T-helper 2 cell treated with Interferon-gamma antibody and Interleukin-4, amounts not matched to agents 5 μg/mL and 100 μg/mL, for 36 hours (primary cell): ENCODE data around the gene ZC3H4.

Experiments used
- DNase-seq: peaks from one replicate; pipeline ENCODE4 v3.0.0; 2021; ENCODE audit warnings: low spot score
- H3K27ac Mint-ChIP-seq: one replicate; pipeline ENCODE4 v1.8.0; 2021; ENCODE audit warnings: mild to moderate bottlenecking, mixed read lengths
- H3K27me3 Mint-ChIP-seq: one replicate; pipeline ENCODE4 v1.8.0; 2021; ENCODE audit warnings: low read depth, mixed read lengths
- H3K36me3 Mint-ChIP-seq: one replicate; pipeline ENCODE4 v1.8.0; 2021; ENCODE audit warnings: low read depth, mixed read lengths
- H3K4me1 Mint-ChIP-seq: one replicate; pipeline ENCODE4 v1.8.0; 2021; ENCODE audit warnings: low read depth, mixed read lengths
- H3K4me3 Mint-ChIP-seq: one replicate; pipeline ENCODE4 v1.8.0; 2022; ENCODE audit warnings: mild to moderate bottlenecking, moderate library complexity, mixed read lengths
- H3K9me3 Mint-ChIP-seq: one replicate; pipeline ENCODE4 v1.8.0; 2021; ENCODE audit warnings: mixed read lengths

The ZC3H4 gene

DNA sequence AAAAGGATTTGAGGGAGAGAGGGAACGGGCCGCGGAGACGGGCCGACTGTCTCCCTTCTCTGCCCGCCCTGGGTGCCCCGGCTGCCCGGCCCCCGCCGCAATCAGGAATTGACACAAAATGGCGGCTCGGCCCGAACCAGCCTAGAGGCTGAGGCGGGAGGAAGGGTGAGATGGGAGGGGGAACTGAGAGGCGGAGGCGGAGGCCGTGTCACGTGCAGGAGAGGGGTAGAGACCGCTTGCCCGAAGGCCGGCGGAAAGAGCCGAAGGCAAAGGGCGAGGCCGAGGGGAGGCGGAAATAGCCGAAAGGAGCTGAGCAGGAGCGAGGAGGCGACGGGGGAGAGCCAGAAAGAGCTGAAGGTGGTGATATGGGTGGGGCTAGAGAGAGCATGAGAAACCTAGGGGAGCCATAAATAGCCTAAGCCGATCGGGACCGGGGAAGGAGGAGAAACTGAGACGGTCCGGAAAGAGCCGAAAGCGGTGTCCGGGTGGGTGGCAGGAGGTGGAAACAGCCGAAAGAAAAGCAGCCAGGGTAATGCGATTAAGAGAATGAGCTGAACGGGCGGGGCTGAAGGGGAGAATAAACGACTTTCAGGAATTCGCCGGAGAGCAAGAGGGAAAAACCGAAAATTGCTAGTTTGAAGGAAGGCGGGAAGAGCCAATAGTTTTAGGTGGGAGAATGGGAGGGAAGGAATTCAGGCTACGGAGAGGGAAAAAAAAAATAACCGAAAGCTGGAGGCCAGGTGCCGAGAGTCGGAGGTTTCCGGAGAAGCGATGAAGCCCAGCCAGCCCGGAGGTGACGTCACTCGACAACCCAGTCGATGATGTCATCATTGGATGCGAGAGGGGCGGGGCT, at the start of gene ZC3H4:
ZC3H4 (minus strand) TSS at position 780 of the 853 bp plus-strand sequence. CDS start 1,192 bp downstream, outside the sequence.
- H3K27me3 Mint-ChIP-seq = no peaks in the 10 kb centered on the region
- H3K4me1 Mint-ChIP-seq = peaks cover 25% of the 10 kb centered on the region
- H3K36me3 Mint-ChIP-seq = peaks cover 37% of the 10 kb centered on the region
- H3K4me3 Mint-ChIP-seq = peak within 1 kb of the TSS; percentile 95
- peak within 1 kb of the TSS; percentile 100 for H3K27ac Mint-ChIP-seq
- peak; percentile 99 for DNase-seq
- no peaks in the 10 kb centered on the region for H3K9me3 Mint-ChIP-seq

DNA sequence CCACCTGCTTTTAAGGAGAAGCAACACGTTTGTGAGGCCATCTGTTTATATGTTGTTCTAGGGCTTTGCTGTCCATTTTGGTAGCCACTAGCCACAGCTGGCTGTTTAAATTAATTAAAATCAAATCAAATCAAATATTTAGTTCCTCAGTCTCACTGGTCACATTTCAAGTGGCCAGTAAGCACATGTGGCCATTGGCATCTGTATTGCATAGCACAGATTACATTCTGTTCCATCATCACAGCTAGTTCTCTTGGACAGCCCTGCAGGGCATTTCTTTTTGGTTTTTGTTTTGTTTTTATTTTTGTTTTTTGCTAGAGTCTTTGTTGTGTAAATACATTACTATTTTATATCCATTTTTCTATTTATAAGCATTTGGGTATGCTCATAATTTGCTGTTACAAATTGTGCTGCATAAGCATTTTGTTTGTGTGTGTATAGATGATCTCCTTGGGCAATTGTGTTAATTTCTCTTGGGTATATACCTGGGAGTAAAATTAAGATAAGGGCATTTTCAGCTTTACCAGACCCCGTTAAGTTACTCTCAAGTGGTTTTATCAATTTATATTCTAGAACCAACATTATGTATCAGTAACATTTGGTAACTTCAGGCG, 48.4 kb upstream of the ZC3H4 start:
- peaks cover 29% of the 10 kb centered on the region for H3K4me1 Mint-ChIP-seq
- peaks cover 37% of the 10 kb centered on the region for H3K36me3 Mint-ChIP-seq
- H3K4me3 Mint-ChIP-seq = no peak overlapping the region
- H3K27ac Mint-ChIP-seq = no peak overlapping the region
- DNase-seq = no peak
- no peaks in the 10 kb centered on the region for H3K9me3 Mint-ChIP-seq
- no peaks in the 10 kb centered on the region for H3K27me3 Mint-ChIP-seq

DNA sequence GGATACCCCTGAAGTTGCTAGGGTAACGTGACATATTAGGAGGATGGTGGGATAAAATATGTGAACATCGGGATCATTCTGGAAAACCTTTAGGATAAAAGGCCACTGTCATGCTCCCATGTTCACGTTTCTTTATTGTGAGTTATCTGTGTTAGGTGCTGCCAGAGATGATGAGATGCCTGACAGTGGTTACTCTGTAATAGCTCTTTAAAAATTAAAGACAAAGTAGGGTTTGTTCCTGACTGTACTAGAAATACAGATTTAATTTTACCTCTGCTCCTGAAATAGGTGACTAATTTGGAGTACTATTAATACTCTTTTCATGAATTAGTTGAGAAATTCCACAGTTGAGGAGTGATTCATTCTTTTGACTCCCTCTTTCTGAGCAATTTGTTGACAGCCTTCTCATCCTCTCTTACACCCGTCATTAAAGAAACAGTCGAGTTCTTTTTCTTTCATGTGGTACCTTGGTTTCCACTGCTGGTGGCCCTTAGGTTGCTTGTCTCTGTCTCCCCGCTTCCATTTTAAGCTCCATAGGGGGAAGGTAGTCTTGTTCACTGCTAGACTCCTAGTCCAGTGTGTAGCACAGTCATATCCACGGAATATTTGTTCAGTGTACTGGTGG, 45.4 kb upstream of the ZC3H4 start:
- peak overlapping the region; percentile 88 for H3K27ac Mint-ChIP-seq
- no peaks in the 10 kb centered on the region for H3K27me3 Mint-ChIP-seq
- H3K9me3 Mint-ChIP-seq = no peaks in the 10 kb centered on the region
- peak; percentile 47 for DNase-seq
- peaks cover 44% of the 10 kb centered on the region for H3K36me3 Mint-ChIP-seq
- H3K4me1 Mint-ChIP-seq = peaks cover 38% of the 10 kb centered on the region
- H3K4me3 Mint-ChIP-seq = peak overlapping the region; percentile 78

DNA sequence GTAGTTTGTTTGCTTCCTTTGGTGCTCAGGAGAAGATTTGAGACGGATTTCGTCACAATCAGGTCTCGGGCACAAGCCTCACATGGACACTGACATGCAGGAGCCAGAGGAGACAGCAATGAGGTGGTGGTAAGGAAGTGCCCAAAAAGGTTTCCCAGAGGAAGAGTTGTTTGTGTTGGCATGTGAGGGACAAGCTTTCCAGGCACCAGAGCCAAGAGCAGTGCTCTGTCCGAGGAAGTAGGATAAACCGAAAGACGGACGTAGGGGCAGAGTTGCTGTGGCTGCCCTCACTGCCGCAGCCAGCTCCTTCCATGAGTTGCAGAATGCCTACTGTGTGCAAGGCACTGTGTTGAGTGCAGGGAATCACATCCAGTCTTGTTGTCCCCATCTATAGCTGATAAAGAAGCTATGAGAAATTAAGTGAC, 44.8 kb upstream of the ZC3H4 start:
- H3K36me3 Mint-ChIP-seq = peaks cover 44% of the 10 kb centered on the region
- peaks cover 38% of the 10 kb centered on the region for H3K4me1 Mint-ChIP-seq
- H3K9me3 Mint-ChIP-seq = no peaks in the 10 kb centered on the region

DNA sequence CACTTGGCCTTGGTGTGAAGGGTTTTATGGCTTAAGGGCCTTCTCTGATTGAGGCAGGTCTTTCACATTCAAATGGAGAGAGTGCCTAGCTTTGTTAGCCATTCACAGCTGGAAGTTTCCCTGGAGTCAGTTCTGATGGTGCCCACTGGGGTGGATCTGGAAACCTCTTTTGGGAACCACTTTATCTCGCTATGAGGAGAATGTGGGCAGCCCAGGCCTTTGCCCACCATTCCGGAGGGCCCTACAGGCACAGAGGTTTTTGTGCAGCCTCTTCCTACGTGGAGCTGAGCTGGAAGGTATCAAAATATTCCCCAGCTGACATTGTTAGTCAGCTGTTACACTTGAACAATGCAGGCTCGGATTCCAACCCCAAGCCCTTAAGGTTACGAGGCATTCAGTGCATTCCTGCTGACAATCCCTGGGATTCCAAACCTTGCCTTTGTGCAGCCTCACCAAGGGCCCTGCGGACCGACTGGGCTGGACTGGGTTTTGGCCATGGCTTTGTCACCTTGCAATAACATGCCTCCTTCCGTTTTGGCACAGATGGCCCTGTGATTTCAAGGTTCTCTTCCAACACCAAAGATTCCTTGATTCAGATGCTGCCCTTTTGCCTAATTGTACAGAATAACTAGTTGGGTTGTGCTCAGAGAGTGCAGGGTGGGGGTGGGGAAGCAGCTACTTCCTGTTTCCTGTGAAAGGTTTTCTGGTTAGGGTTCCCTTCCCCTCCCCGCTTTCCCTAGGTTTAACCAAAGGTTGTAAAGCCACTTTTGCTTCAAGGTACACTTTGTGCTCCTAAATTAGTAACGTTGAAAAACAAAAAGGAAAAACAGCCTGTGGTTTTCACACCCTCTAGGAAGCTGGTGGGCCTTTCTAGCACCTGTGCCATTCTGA, 44.1 kb upstream of the ZC3H4 start:
- H3K9me3 Mint-ChIP-seq = no peaks in the 10 kb centered on the region
- H3K4me1 Mint-ChIP-seq = peaks cover 42% of the 10 kb centered on the region

More for the DNA sequence above, 44.8 kb upstream of the ZC3H4 start:
- peak overlapping the region; percentile 78 for H3K4me3 Mint-ChIP-seq
- H3K27ac Mint-ChIP-seq = peak overlapping the region; percentile 88
- H3K27me3 Mint-ChIP-seq = no peaks in the 10 kb centered on the region
- DNase-seq = no peak

DNA sequence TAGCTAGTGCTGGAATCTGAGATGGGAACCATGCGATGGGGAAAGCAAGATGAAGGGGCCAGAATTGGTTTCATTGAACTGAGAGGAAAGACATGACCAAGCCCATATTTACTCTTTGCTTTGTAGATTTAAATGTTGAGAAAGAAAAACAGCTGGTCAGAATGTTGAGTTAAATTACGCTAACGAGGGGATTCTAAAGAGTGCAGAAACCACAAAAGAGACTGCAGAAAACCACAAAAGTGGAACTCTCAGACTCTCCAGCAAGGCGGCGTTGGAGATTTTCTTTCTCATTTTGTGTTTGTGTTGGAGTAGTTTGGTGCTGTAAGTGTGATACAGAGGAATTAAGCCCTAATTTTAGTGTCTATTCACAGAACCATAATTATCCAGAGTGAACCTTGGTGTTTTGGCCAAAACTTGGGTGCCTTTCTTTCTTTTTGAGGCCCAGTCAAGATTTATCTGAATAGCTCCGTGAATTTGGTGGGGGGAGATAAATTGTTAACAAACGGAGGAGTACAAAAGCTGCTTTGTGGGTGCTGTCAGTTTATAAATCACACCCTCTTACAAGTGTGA, 43.4 kb upstream of the ZC3H4 start:
- H3K27ac Mint-ChIP-seq = peak overlapping the region; percentile 72
- no peaks in the 10 kb centered on the region for H3K27me3 Mint-ChIP-seq
- H3K9me3 Mint-ChIP-seq = no peaks in the 10 kb centered on the region
- H3K4me3 Mint-ChIP-seq = peak overlapping the region; percentile 78
- H3K4me1 Mint-ChIP-seq = peaks cover 44% of the 10 kb centered on the region
- H3K36me3 Mint-ChIP-seq = peaks cover 56% of the 10 kb centered on the region
- peak; percentile 17 for DNase-seq

More for the DNA sequence above, 44.1 kb upstream of the ZC3H4 start:
- peaks cover 51% of the 10 kb centered on the region for H3K36me3 Mint-ChIP-seq
- peak; percentile 14 for DNase-seq
- H3K27me3 Mint-ChIP-seq = no peaks in the 10 kb centered on the region
- peak overlapping the region; percentile 78 for H3K4me3 Mint-ChIP-seq
- H3K27ac Mint-ChIP-seq = peak overlapping the region; percentile 88

DNA sequence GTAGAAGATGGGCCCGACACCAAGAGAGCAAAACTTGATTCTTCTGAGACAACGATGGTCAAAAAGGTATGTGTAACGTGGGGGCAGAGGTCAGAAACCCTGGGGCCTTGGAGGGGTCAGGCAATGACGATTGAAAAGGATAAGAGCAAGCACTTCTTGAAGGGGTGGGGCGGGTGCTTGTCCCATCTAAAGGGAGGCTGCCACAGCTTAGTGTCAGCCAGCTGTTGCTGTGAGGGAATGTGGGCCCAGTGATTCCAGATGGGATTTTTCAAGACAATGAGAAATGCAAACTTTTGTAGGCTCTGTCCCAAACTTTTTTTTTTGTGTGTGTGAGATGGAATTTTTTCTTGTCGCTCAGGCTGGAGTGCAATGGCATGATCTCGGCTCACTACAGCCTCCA, 41.6 kb upstream of the ZC3H4 start:
- H3K27me3 Mint-ChIP-seq = no peaks in the 10 kb centered on the region
- DNase-seq = no peak
- peak overlapping the region; percentile 36 for H3K4me3 Mint-ChIP-seq
- no peaks in the 10 kb centered on the region for H3K9me3 Mint-ChIP-seq
- H3K4me1 Mint-ChIP-seq = peaks cover 45% of the 10 kb centered on the region
- H3K27ac Mint-ChIP-seq = peak overlapping the region; percentile 45
- H3K36me3 Mint-ChIP-seq = peaks cover 68% of the 10 kb centered on the region

DNA sequence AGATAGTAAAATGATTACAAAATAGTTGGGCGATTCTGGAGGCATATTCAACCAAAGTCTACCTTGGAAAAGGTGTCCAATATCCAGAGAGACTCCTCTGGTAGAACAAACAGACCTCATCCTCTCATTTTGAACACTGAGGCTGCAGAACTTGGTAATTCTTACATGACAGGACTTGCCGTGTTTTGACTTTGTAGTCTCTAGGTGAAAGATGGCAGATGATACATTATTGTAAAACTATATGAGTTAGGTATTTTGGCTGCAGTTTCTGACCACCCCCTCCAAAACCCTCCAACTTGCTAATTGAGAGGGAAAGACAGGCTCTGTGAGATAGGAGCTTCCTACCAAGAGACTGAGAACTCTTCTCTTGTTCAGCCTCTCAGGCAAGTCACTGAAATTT, 39.7 kb upstream of the ZC3H4 start:
- DNase-seq = no peak
- H3K4me1 Mint-ChIP-seq = peaks cover 37% of the 10 kb centered on the region
- H3K27me3 Mint-ChIP-seq = no peaks in the 10 kb centered on the region
- no peaks in the 10 kb centered on the region for H3K9me3 Mint-ChIP-seq
- H3K4me3 Mint-ChIP-seq = no peak overlapping the region
- H3K36me3 Mint-ChIP-seq = peaks cover 69% of the 10 kb centered on the region
- H3K27ac Mint-ChIP-seq = no peak overlapping the region

DNA sequence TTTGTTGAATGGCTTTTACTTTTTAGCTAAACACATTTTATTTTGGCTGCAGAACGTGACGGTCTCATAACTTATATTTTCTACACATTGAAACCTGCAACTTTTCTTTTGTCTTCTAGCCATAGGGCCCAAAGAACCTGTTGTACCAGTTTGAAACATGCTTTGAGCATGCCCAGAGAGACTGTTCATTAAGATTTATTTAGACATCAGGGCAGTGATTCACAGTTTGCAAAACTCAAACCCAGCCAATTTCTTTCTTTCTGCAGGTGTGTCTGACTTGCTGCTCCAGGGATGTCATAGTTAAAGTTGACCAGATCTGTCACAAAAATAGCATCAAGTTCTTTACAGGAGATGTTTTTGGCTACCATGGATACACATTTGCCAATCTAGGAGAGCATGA, 39.1 kb upstream of the ZC3H4 start:
- Mint-ChIP-seq H3K4me1 (peaks cover 34% of the 10 kb centered on the region), H3K27me3 (no peaks in the 10 kb centered on the region), H3K36me3 (peaks cover 68% of the 10 kb centered on the region), H3K9me3 (no peaks in the 10 kb centered on the region), H3K4me3 (no peak overlapping the region), H3K27ac (no peak overlapping the region)
- DNase-seq = no peak

DNA sequence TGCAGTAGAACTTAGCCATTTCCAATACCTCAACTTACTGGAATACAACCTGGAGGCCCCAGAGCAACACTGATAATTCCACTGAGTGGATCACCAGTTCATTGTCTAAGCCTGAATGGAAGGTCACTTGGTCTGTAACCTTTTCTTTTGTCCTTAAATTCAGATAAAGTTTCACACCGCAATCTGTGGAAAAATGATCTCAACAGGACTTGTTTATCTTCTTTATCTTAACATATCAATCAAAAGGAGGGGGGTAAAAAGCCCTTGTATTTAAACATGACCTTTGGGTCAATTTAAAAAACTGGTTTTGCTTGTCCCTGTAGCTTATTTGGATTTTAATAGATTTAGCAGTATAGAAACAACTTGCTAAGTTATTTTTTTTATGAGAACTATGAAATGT, 38.6 kb upstream of the ZC3H4 start:
- no peak for DNase-seq
- H3K36me3 Mint-ChIP-seq = peaks cover 67% of the 10 kb centered on the region
- H3K27me3 Mint-ChIP-seq = no peaks in the 10 kb centered on the region
- no peak overlapping the region for H3K27ac Mint-ChIP-seq
- no peaks in the 10 kb centered on the region for H3K9me3 Mint-ChIP-seq
- H3K4me1 Mint-ChIP-seq = peaks cover 32% of the 10 kb centered on the region
- no peak overlapping the region for H3K4me3 Mint-ChIP-seq

DNA sequence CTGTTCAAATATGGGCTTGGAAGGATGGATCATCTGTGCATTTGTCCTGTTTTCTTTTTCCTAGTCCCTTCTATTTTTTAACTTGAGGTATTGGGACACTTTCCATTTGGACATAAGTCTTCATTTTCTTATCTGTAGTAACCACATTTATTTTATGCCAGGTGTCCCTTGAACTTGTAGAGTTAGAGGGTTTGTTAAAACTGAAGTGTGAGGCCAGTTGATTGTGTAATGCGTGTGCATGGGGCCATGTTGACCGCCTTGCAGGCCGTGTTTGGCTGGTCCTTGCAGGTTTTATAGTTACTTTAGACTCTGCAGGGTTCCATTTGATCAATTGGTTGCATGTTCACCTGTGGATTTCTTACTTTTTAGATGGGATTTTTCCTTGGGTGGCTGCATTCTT, 38.1 kb upstream of the ZC3H4 start:
- H3K36me3 Mint-ChIP-seq = peaks cover 65% of the 10 kb centered on the region
- H3K4me3 Mint-ChIP-seq = no peak overlapping the region
- no peaks in the 10 kb centered on the region for H3K9me3 Mint-ChIP-seq
- DNase-seq = no peak
- H3K27ac Mint-ChIP-seq = no peak overlapping the region
- H3K4me1 Mint-ChIP-seq = peaks cover 30% of the 10 kb centered on the region
- no peaks in the 10 kb centered on the region for H3K27me3 Mint-ChIP-seq

DNA sequence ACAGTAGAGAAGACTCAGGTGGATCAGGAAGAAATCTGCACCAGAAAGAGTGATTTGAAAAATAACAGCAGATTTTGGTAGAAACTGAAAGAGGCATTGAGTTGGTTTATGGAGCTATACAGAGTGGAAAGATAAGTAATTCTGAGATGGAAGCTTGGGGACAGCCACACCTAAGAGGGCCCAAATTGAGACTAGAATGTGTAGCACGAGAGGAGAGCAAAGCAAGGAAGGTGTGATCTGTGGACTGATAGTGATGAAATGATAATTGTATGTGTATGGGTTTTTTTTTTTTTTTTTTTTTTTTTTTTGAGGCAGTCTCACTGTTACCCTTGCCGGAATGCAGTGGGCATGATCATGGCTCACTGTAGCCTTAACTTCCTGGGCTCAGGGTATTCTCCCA, 33.3 kb upstream of the ZC3H4 start:
- H3K9me3 Mint-ChIP-seq = no peaks in the 10 kb centered on the region
- H3K4me3 Mint-ChIP-seq = peak overlapping the region; percentile 4
- peak overlapping the region; percentile 87 for H3K27ac Mint-ChIP-seq
- DNase-seq = no peak
- H3K27me3 Mint-ChIP-seq = no peaks in the 10 kb centered on the region
- peaks cover 64% of the 10 kb centered on the region for H3K36me3 Mint-ChIP-seq
- H3K4me1 Mint-ChIP-seq = peaks cover 37% of the 10 kb centered on the region
